ENCODE measurements around the gene ZFPM1.

GRCh38 chr16:88464447-88465318 is 11.6 kb downstream of the ZFPM1 start:
- TF ChIP-seq POLR2A (IDR thresholded peaks at IDR 0.05) (no peak), CTCF (IDR thresholded peaks at IDR 0.05) (no peak), EP300 (IDR thresholded peaks at IDR 0.05) (no peak)
